HG02763 (cell line): ENCODE measurements around the gene FKBP1B.
"Not testable (repeated sequence)": the region's sequence is repeated elsewhere in the genome, so short reads cannot be mapped to it uniquely, and the experiment has no call there.

Experiments
- ATAC-seq: cut with Tn5 transposase; IDR thresholded peaks from one replicate; pipeline ENCODE4 v1.9.1; 2021; ENCODE audit warnings: mild to moderate bottlenecking, moderate library complexity; ENCODE audit not compliant: unreplicated experiment

Gene FKBP1B

DNA sequence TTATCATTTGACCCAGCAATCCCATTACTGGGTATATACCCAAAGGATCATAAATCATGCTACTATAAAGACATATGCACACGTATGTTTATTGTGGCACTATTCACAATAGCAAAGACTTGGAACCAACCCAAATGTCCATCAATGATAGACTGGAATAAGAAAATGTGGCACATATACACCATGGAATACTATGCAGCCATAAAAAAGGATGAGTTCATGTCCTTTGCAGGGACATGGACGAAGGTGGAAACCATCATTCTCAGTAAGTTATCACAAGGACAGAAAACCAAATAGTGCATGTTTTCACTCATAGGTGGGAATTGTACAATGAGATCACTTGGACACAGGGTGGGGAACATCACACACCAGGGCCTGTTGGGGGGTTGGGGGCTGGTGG is 51.2 kb downstream of the FKBP1B start:
- ATAC-seq, result not testable (repeated sequence)

DNA sequence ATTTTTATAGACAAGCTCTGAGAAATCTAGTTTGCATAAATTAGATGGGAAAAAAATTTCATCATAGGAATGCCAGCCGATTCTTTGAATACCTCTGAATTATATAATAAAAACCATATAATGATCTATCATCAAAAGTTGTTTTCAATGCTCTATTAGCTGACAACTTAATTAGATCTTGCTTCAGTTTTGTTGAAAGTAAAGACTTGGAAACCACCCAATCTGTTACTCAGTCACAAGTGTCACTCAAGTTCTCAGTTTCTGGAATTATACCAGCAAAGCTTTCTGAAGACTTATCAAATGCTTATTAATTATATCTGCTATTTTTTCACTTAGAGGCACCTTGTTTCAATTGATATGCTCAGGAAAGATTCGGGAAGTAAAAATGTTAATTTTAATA is 52.5 kb downstream of the FKBP1B start:
- no peak for ATAC-seq

- no peak for ATAC-seq
Measured at GRCh38 chr2:24102677-24103076, 53.1 kb downstream of the FKBP1B start.

GRCh38 chr2:24104110-24104650 is 54.6 kb downstream of the FKBP1B start:
- ATAC-seq, result no peak

DNA sequence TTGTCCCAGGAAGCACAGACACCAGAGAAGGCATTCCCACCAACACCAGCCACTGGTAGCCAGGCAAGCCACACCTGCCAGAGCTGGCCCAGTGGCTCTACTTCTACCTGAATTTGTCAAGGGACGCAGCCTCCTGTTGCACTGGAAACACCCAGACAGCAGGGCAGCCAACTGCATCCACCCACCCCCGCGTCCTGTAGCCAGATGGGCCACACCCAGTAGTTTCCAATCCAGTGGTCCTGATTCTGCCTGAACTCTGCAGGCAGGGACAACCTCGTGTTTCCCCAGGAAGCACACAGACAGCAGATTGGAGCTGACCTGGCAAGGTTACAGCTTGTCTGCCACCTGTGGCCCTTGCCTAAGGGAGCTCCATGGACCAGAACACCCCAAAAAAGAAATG is 55.4 kb downstream of the FKBP1B start:
- no peak for ATAC-seq

GRCh38 chr2:24105816-24106215 is 56.3 kb downstream of the FKBP1B start:
- ATAC-seq, result no peak

DNA sequence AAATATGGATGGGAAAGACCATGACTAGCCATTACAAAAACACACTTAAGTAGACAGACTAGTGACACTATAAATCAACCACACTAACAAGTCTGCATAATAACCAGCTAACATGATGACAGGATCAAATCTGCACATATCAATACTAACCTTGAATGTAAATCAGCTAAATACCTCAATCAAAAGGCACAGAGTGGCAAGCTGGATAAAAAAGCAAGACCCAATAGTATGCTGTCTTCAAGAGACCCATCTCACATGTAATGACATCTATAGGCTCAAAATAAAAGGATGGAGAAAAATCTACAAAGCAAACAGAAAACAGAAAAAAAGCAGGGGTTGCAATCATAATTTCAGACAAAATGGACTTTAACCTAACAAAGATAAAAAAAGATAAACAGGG is 57.2 kb downstream of the FKBP1B start:
- ATAC-seq, result no peak

GRCh38 chr2:24107336-24107735 is 57.8 kb downstream of the FKBP1B start:
- no peak for ATAC-seq

GRCh38 chr2:24109431-24109830 is 59.9 kb downstream of the FKBP1B start:
- not testable (repeated sequence) for ATAC-seq

DNA sequence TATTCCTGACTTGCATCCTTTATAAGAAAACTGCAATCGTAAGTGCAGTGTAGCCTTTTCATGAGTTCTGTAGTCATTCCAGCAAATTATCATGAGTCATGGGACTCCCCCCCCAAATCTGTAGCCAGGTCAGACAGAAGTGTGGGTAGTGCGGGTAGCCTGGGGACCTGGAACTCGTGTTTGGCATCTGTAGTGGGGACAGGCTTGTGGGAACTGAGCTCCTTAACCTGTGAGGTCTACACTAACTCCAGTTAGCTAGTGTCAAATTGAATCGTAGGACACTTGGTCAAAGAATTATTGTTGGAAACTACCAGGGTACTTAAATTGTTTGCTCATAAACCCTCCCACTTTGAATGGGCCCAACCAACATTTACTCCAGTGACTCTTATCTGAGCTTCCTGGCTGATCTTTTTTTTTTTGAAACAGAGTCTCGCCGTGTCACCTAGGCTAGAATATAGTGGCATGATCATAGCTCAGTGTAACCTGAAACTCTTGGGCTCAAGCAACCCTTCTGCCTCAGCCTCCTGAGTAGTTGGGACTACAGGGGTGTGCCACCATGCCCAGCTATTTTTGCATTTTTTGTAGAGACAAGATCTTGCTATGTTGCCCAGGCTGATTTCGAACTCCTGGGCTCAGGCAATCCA is 61.2 kb downstream of the FKBP1B start:
- no peak for ATAC-seq

GRCh38 chr2:24111407-24111901 is 61.9 kb downstream of the FKBP1B start:
- no peak for ATAC-seq
